H1 (cell line): ENCODE results near the gene IQCN. TPM values are rescaled to one million over a fixed set of nuclear protein-coding genes. Genes with fewer than 3 reads are reported as not detected.
A peak's percentile ranks its signal among the peaks of the same experiment; 100 is the strongest.

Source experiments
- CTCF ChIA-PET: fragments of 300-600 bp; sonication (Branson Sonifier 250); formaldehyde crosslinking; loops from one replicate; lab custom pipeline; 2021; ENCODE audit not compliant: partially characterized antibody; lab: Charles Lee
- POLR2A ChIA-PET: fragments of 300-600 bp; sonication (Branson Sonifier 250); formaldehyde crosslinking; loops from one replicate; lab custom pipeline; 2021; ENCODE audit warnings: inconsistent platforms; ENCODE audit not compliant: partially characterized antibody; lab: Charles Lee
- DNase-seq, 2 experiments: peaks; one replicate each; pipeline versions ENCODE4 v3.0.0 to v3.0.0-alpha.2; 2010 to 2022; ENCODE audit warnings: low spot score in 2 of 2, low read depth in 1 of 2, mixed read lengths in 1 of 2
- FAIRE-seq: peaks from 2 replicates; lab custom pipeline; 2011; peaks lifted over from hg19 to GRCh38; lab: Jason Lieb, UNC
- H2AFZ ChIP-seq: 2 replicates; pipeline ENCODE4 v1.8.1; 2012; ENCODE audit warnings: low read length, inconsistent platforms
- H2AK5ac ChIP-seq: 2 replicates; pipeline ENCODE4 v1.6.1; 2013; ENCODE audit warnings: low read depth, low read length
- H2BK120ac ChIP-seq: replicated peaks from 2 replicates; pipeline ENCODE3; 2013; ENCODE audit warnings: low read depth, low read length, inconsistent platforms
- H2BK12ac ChIP-seq: 2 replicates; pipeline ENCODE4 v1.6.1; 2013; ENCODE audit warnings: low read depth, low read length
- H2BK15ac ChIP-seq: 2 replicates; pipeline ENCODE4 v1.6.1; 2013; ENCODE audit warnings: low read length
- H2BK20ac ChIP-seq: 2 replicates; pipeline ENCODE4 v1.6.1; 2013; ENCODE audit warnings: low read length
- H2BK5ac ChIP-seq: 2 replicates; pipeline ENCODE4 v1.6.1; 2013; ENCODE audit warnings: low read depth, low read length
- H3K14ac ChIP-seq: 2 replicates; pipeline ENCODE4 v1.6.1; 2013; ENCODE audit warnings: inconsistent platforms; ENCODE audit not compliant: insufficient read length
- H3K18ac ChIP-seq: 2 replicates; pipeline ENCODE4 v1.6.1; 2013; ENCODE audit warnings: low read length; ENCODE audit errors: extremely low read depth
- H3K23ac ChIP-seq: 2 replicates; pipeline ENCODE4 v1.6.1; 2013; ENCODE audit warnings: inconsistent platforms; ENCODE audit not compliant: insufficient read length
- H3K23me2 ChIP-seq: 2 replicates; pipeline ENCODE4 v1.6.1; 2013; ENCODE audit warnings: low read depth, low read length
- H3K27ac ChIP-seq: 2 replicates; pipeline ENCODE4 v1.6.1; 2011; ENCODE audit warnings: low read depth, low read length, inconsistent platforms
- H3K27me3 ChIP-seq, 4 experiments: replicated peaks in 1 of 4; 1 replicate in 1 of 4; 2 replicates in 3 of 4; pipeline versions ENCODE4 v1.6.1 to v1.8.1; 2011 to 2013; ENCODE audit warnings: low read length in 3 of 4, mild to moderate bottlenecking in 3 of 4, inconsistent platforms in 2 of 4, mixed read lengths in 2 of 4, moderate library complexity in 1 of 4; ENCODE audit not compliant: control insufficient read depth in 3 of 4, insufficient read depth in 3 of 4; ENCODE audit errors: extremely low read depth in 1 of 4
- H3K36me3 ChIP-seq, 4 experiments: 2 replicates each; pipeline versions ENCODE4 v1.6.1 to v1.8.1; 2011 to 2013; ENCODE audit warnings: mild to moderate bottlenecking in 4 of 4, low read length in 3 of 4, moderate library complexity in 2 of 4, control low read depth in 1 of 4, inconsistent platforms in 1 of 4; ENCODE audit not compliant: insufficient read depth in 4 of 4, control insufficient read depth in 2 of 4
- H3K4ac ChIP-seq: replicated peaks from 2 replicates; pipeline ENCODE3; 2013; ENCODE audit warnings: low read length, low read depth, mixed read lengths, inconsistent platforms; ENCODE audit not compliant: insufficient read length
- H3K4me1 ChIP-seq, 4 experiments: replicated peaks in 1 of 4; 1 replicate in 1 of 4; 2 replicates in 3 of 4; pipeline versions ENCODE4 v1.6.1 to v1.8.1; 2011 to 2013; ENCODE audit warnings: low read length in 3 of 4, inconsistent platforms in 2 of 4, mixed read lengths in 1 of 4; ENCODE audit not compliant: insufficient read depth in 4 of 4, control insufficient read depth in 3 of 4
- H3K4me2 ChIP-seq, 2 experiments: 2 replicates each; pipeline versions ENCODE4 v1.6.1 to v1.8.1; 2011 to 2013; ENCODE audit warnings: low read depth in 2 of 2, low read length in 2 of 2, control low read depth in 1 of 2, inconsistent platforms in 1 of 2, mild to moderate bottlenecking in 1 of 2; ENCODE audit not compliant: insufficient read depth in 1 of 2
- H3K4me3 ChIP-seq, 4 experiments: fragments of 200-600, 300-600 bp in 1 of 4; sonication (generic), shearing (Covaris generic), sonication (Bioruptor Twin) in 1 of 4; 2 replicates each; pipeline versions ENCODE4 v1.5.1 to v1.8.1; 2011 to 2016; ENCODE audit warnings: low read length in 4 of 4, low read depth in 3 of 4, control low read depth in 2 of 4, inconsistent platforms in 2 of 4, mild to moderate bottlenecking in 2 of 4, mixed read lengths in 1 of 4, moderate library complexity in 1 of 4; ENCODE audit not compliant: insufficient read depth in 2 of 4; ENCODE audit errors: extremely low read depth in 1 of 4
- H3K56ac ChIP-seq: replicated peaks from 2 replicates; pipeline ENCODE3; 2013; ENCODE audit warnings: low read depth, mild to moderate bottlenecking, mixed read lengths, low read length, inconsistent platforms; ENCODE audit not compliant: insufficient read length
- H3K79me1 ChIP-seq: 2 replicates; pipeline ENCODE4 v1.6.1; 2013; ENCODE audit warnings: low read depth, low read length, control low read depth
- H3K79me2 ChIP-seq, 2 experiments: 2 replicates each; pipeline versions ENCODE4 v1.6.1 to v1.8.1; 2012 to 2013; ENCODE audit warnings: low read length in 2 of 2, mild to moderate bottlenecking in 2 of 2, inconsistent platforms in 1 of 2; ENCODE audit not compliant: insufficient read depth in 2 of 2, control insufficient read depth in 1 of 2
- H3K9ac ChIP-seq, 4 experiments: replicated peaks in 1 of 4; 1 replicate in 1 of 4; 2 replicates in 3 of 4; pipeline versions ENCODE4 v1.6.1 to v1.8.1; 2011 to 2013; ENCODE audit warnings: low read depth in 3 of 4, low read length in 3 of 4, control low read depth in 2 of 4, mild to moderate bottlenecking in 2 of 4, moderate library complexity in 2 of 4, inconsistent platforms in 1 of 4; ENCODE audit errors: extremely low read depth in 1 of 4
- H3K9me3 ChIP-seq, 2 experiments: 2 replicates each; pipeline versions ENCODE4 v1.6.1 to v1.8.1; 2012 to 2013; ENCODE audit warnings: mild to moderate bottlenecking in 2 of 2, moderate library complexity in 2 of 2, control low read depth in 1 of 2, inconsistent platforms in 1 of 2, low read depth in 1 of 2, low read length in 1 of 2, mixed read lengths in 1 of 2; ENCODE audit not compliant: insufficient read depth in 2 of 2
- H4K20me1 ChIP-seq, 2 experiments: replicated peaks in 1 of 2; 2 replicates each; pipeline versions ENCODE3 to v1.8.1; 2011 to 2013; ENCODE audit warnings: inconsistent platforms in 2 of 2, low read length in 2 of 2, mild to moderate bottlenecking in 1 of 2; ENCODE audit not compliant: insufficient read depth in 2 of 2, control insufficient read depth in 1 of 2
- H4K5ac ChIP-seq: 2 replicates; pipeline ENCODE4 v1.6.1; 2013; ENCODE audit warnings: low read length, low read depth, mixed read lengths, inconsistent platforms; ENCODE audit not compliant: insufficient read length
- H4K8ac ChIP-seq: 2 replicates; pipeline ENCODE4 v1.8.0; 2013; ENCODE audit warnings: mild to moderate bottlenecking, moderate library complexity, low read length, inconsistent platforms; ENCODE audit not compliant: insufficient read depth; ENCODE audit errors: extremely low read depth
- H4K91ac ChIP-seq: replicated peaks from 2 replicates; pipeline ENCODE3; 2013; ENCODE audit warnings: low read length, mixed read lengths, inconsistent platforms; ENCODE audit not compliant: insufficient read length
- BACH1 ChIP-seq: IDR thresholded peaks from 2 replicates; pipeline ENCODE4 v1.6.1; 2012; ENCODE audit warnings: low read length, improper control_type of control experiment
- EP300 ChIP-seq, 2 experiments: IDR thresholded peaks; 1 replicate in 1 of 2; 2 replicates in 1 of 2; pipeline ENCODE4 v1.6.1; 2011 to 2012; ENCODE audit warnings: low read depth in 2 of 2, low read length in 2 of 2, mild to moderate bottlenecking in 2 of 2, borderline replicate concordance in 1 of 2, inconsistent platforms in 1 of 2, moderate library complexity in 1 of 2
- SAP30 ChIP-seq: fragments of 300-600 bp; sonication (generic); IDR thresholded peaks from 2 replicates; pipeline ENCODE4 v1.7.1; 2012; ENCODE audit warnings: low read length, moderate library complexity, mild to moderate bottlenecking, inconsistent platforms; ENCODE audit not compliant: insufficient read depth, insufficient replicate concordance
- SUZ12 ChIP-seq: fragments of 200-600 bp; sonication (generic); IDR thresholded peaks from 2 replicates; pipeline ENCODE4 v1.6.1; 2012; ENCODE audit warnings: mild to moderate bottlenecking, inconsistent platforms, low read length, moderate library complexity, mixed read lengths
- WGBS, 2 experiments: shearing (Covaris generic) in 1 of 2; methylation state at CpG; one replicate each; pipeline versions ENCODE4 v1.1.6 to v1.1.7; 2013 to 2015; ENCODE audit warnings: low lambda C conversion rate in 2 of 2, mixed read lengths in 2 of 2, inconsistent platforms in 1 of 2, low coverage in 1 of 2, missing lambda C conversion rate in 1 of 2; ENCODE audit not compliant: insufficient replicate concordance in 2 of 2, insufficient coverage in 1 of 2, insufficient read length in 1 of 2; ENCODE audit errors: extremely low coverage in 1 of 2, missing lambda C conversion rate in 1 of 2; 5-methylcytosine and 5-hydroxymethylcytosine counted together
- polyA plus RNA-seq, 7 experiments: library from polyadenylated mRNA; depleted of rRNA in 3 of 7; stranded (reverse) in 5 of 7; unstranded in 2 of 7; fragments of >200 nt in 5 of 7; fragments of 200-250 nt in 2 of 7; gene quantifications; 1 replicate in 5 of 7; 2 replicates in 1 of 7; 4 replicates in 1 of 7; pipeline versions ENCODE4 v1.2.1 to v1.2.3, GENCODE V29; 2011 to 2013; ENCODE audit warnings: missing spikeins in 2 of 7, mixed read lengths in 2 of 7
- total RNA-seq: library from RNA; stranded (reverse); fragmentation: NEBNext Ultra II Directional; extraction: Animal tissue kit (Norgen Biotek cat#: 25700); gene quantifications from 2 replicates; pipeline ENCODE4 v1.2.1, GENCODE V29; 2021

The IQCN gene
- total and polyA plus RNA-seq, 2 of the 8 experiments (the other 6 are each of a cell fraction or from before 2014, with no cell fraction given), result 0.36 to 1.0 TPM

- WGBS, 2 experiments, result 35% methylated on average over 4 of the region's 4 CpGs; no CpG with 5 or more reads in 1 of the 2 experiments
- H3K23me2 ChIP-seq, result peaks cover 7% of the 10 kb centered on the region
- H2BK5ac ChIP-seq, result peak overlapping the region; percentile 98; the same call in 1 of the 2 replicates
- H3K79me2 ChIP-seq, result no peaks in the 10 kb centered on the region
- peaks cover 0 to 7% (median 3%) of the 10 kb centered on the region in 4 experiments; a peak in 4 of 7 replicates for H3K27me3 ChIP-seq
- peak overlapping the region in 2 of 4 experiments; percentile 8 to 22; a peak in 1 of 7 replicates for H3K9ac ChIP-seq
- H2BK15ac ChIP-seq, result peak overlapping the region; percentile 90; the same call in 1 of the 2 replicates
- TF ChIP-seq SAP30, result no peak
- no peak for TF ChIP-seq EP300 (IDR thresholded peaks at IDR 0.05; ENCODE audit: borderline replicate concordance in 1 of 2, low read depth in 2 of 2, low read length in 2 of 2)
- TF ChIP-seq BACH1, result no peak
- TF ChIP-seq SUZ12, result no peak
- H2AFZ ChIP-seq, result no peak overlapping the region
- no peak for DNase-seq
- ChIA-PET CTCF (interaction anchor here (0.9 to 10.1 kb wide), 19 partner anchors 9 to 180 kb away, joined by 3 to 140 read pairs (median 6); partner anchors contain the start of gene RAB3A), POLR2A (interaction anchor here (0.6 to 4.4 kb wide), 18 partner anchors 7 to 126 kb away, joined by 3 to 43 read pairs (median 4); partner anchors contain the start of genes JUND and RAB3A)
- no peak overlapping the region for H3K56ac ChIP-seq
- no peak overlapping the region for H3K23ac ChIP-seq
- H4K91ac ChIP-seq, result no peak overlapping the region
- H3K18ac ChIP-seq, result peak overlapping the region; percentile 87
- H2BK120ac ChIP-seq, result no peak overlapping the region
- no peaks in the 10 kb centered on the region for H3K9me3 ChIP-seq
- H4K8ac ChIP-seq, result no peak overlapping the region
- peak overlapping the region; percentile 95; the same call in 1 of the 2 replicates for H2BK12ac ChIP-seq
- no peak for FAIRE-seq
- peaks cover 6 to 20% (median 14%) of the 10 kb centered on the region in 4 experiments for H3K4me1 ChIP-seq
- H3K4me2 ChIP-seq, result peak overlapping the region; percentile 91 to 96
- no peak overlapping the region for H4K5ac ChIP-seq
- H3K36me3 ChIP-seq, result no peaks in the 10 kb centered on the region
- H3K27ac ChIP-seq, result no peak overlapping the region
- no peak overlapping the region for H2AK5ac ChIP-seq
- no peaks in the 10 kb centered on the region for H3K79me1 ChIP-seq
- H3K4me3 ChIP-seq, result peak overlapping the region in 2 of 4 experiments; percentile 39 to 54; a peak in 2 of 8 replicates
- peak overlapping the region; percentile 80; the same call in 1 of the 2 replicates for H2BK20ac ChIP-seq
- no peak overlapping the region for H3K4ac ChIP-seq
- H4K20me1 ChIP-seq, result no peaks in the 10 kb centered on the region
- no peak overlapping the region for H3K14ac ChIP-seq
Measured at GRCh38 chr19:18231775-18232174, 42.5 kb downstream of the IQCN start.
